Gastrocnemius medialis (tissue), 4 donors: ENCODE results near the gene TRNT1. TPM values are rescaled to one million over a fixed set of nuclear protein-coding genes. Genes with fewer than 3 reads are reported as not detected.

ENCODE experiments used
- ATAC-seq, 2 donors: fragments of 150-250 bp; one replicate each; pipeline ENCODE4 v1.9.1; 2016
- DNase-seq, 2 donors: peaks; one replicate each; pipeline ENCODE4 v3.0.0-alpha.2; 2019
- H3K27ac ChIP-seq, 4 donors: fragments of 200-600 bp; sonication (generic); 1 replicate in 1 of 4; 2 replicates in 3 of 4; pipeline ENCODE4 v1.5.1; 2016 to 2018; ENCODE audit warnings: mild to moderate bottlenecking in 2 of 4, moderate library complexity in 1 of 4
- H3K27me3 ChIP-seq, 3 donors: fragments of 200-600 bp; sonication (generic) in 2 of 3; 1 replicate in 1 of 3; 2 replicates in 2 of 3; pipeline versions ENCODE4 v1.5.1 to v1.6.0; 2016 to 2019; ENCODE audit warnings: mild to moderate bottlenecking in 1 of 3, moderate library complexity in 1 of 3
- H3K36me3 ChIP-seq, 2 donors: fragments of 200-600 bp; sonication (generic) in 1 of 2; one replicate each; pipeline ENCODE4 v1.5.1; 2017 to 2018
- H3K4me1 ChIP-seq, 2 donors: fragments of 200-600 bp; sonication (generic) in 1 of 2; one replicate each; pipeline ENCODE4 v1.5.1; 2016 to 2017; ENCODE audit warnings: mild to moderate bottlenecking in 2 of 2
- H3K4me3 ChIP-seq, 4 donors: fragments of 200-600 bp; sonication (generic) in 3 of 4; 1 replicate in 1 of 4; 2 replicates in 3 of 4; pipeline ENCODE4 v1.5.1; 2016 to 2019; ENCODE audit warnings: mild to moderate bottlenecking in 2 of 4
- H3K9me3 ChIP-seq, 3 donors: fragments of 200-600 bp; sonication (generic) in 2 of 3; 1 replicate in 1 of 3; 2 replicates in 2 of 3; pipeline ENCODE4 v1.5.1; 2016 to 2019
- POLR2A ChIP-seq, 2 donors: fragments of 450-650 bp; IDR thresholded peaks; one replicate each; pipeline ENCODE4 v1.6.1; 2017; ENCODE audit warnings: antibody characterized with exemption in 2 of 2, mild to moderate bottlenecking in 2 of 2, moderate library complexity in 2 of 2
- in situ Hi-C, 4 donors: fragments of 200-750 bp; cut with MboI; loops; one replicate each; pipeline versions ENCODE4 v1.15.0 to v1.8.0; 2017; ENCODE audit warnings: low sequenced_read_pairs in 4 of 4
- intact Hi-C: fragments of 100-400 bp; cut with DNase I; formaldehyde crosslinking; loops from one replicate; pipeline ENCODE4 v1.15.1; 2023; ENCODE audit warnings: low total_unique reads
- total RNA-seq, 4 donors: library from RNA; depleted of rRNA; stranded (reverse); fragments of >200 nt; gene quantifications; one replicate each; pipeline versions ENCODE4 v1.1.0 to v1.2.3, GENCODE V29; 2016
- TF ChIP-seq, protein P1 (sequence below), 5 experiments: fragments of 450-650 bp in 3 of 5; fragments of 200-600 bp in 2 of 5; sonication (generic) in 2 of 5; IDR thresholded peaks in 4 of 5; conservative IDR thresholded peaks in 1 of 5; 1 replicate in 4 of 5; 2 replicates in 1 of 5; pipeline ENCODE4 v1.5.1; 2016 to 2019; ENCODE audit warnings: antibody characterized with exemption in 5 of 5, mild to moderate bottlenecking in 3 of 5, moderate library complexity in 3 of 5

TRNT1 gene
- total RNA-seq, 4 donors from 2014 or later: 2.7 to 9.6 (median 7.3) TPM

DNA sequence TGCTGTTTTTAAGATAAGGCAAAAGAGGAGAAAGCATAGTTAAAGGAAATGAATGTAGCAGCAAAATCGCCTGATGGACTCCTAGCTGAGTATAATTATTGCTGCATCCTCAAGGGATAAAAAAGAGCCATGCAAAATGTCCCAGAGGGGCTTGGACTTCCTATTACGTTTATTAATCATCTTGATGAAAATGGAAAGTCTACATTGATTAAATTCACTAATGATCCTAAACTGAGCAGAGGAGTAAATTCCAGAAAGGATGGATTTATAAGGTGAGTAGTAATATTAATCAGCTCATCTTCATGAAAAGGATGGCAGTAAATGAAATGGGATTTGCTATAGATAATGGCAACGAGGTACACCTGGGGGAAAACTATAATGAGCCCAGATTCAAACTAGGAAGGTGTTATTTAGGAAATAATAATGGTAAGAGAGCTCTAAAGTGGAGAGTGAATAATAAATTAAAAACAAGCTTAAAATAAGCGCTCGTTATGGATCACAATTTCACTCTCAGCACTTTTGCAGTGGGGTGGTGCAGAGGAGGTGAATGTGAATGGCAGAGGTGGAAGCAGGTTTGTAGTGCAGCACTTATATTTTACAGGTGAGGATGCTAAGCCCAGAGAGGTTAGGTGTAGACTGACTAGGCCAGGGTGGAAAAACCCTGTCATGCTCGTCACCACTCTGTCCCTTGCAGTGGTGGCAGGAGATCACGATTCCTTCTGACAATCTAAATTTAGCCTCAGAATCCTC lies 38.8 kb upstream of the TRNT1 start:
- H3K27me3 ChIP-seq: no peaks in the 10 kb centered on the region
- H3K4me1 ChIP-seq: peaks cover 0 to 4% of the 10 kb centered on the region in 2 donors
- no peaks in the 10 kb centered on the region for H3K9me3 ChIP-seq
- no peak for DNase-seq
- H3K27ac ChIP-seq: no peak overlapping the region
- no peak overlapping the region for H3K4me3 ChIP-seq
- intact Hi-C loops (no loop called here), in situ Hi-C loops (no loop called here)
- no peak for ATAC-seq
- TF ChIP-seq POLR2A (IDR thresholded peaks at IDR 0.05): no peak
- TF ChIP-seq, protein P1, sequence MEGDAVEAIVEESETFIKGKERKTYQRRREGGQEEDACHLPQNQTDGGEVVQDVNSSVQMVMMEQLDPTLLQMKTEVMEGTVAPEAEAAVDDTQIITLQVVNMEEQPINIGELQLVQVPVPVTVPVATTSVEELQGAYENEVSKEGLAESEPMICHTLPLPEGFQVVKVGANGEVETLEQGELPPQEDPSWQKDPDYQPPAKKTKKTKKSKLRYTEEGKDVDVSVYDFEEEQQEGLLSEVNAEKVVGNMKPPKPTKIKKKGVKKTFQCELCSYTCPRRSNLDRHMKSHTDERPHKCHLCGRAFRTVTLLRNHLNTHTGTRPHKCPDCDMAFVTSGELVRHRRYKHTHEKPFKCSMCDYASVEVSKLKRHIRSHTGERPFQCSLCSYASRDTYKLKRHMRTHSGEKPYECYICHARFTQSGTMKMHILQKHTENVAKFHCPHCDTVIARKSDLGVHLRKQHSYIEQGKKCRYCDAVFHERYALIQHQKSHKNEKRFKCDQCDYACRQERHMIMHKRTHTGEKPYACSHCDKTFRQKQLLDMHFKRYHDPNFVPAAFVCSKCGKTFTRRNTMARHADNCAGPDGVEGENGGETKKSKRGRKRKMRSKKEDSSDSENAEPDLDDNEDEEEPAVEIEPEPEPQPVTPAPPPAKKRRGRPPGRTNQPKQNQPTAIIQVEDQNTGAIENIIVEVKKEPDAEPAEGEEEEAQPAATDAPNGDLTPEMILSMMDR (IDR thresholded peaks at IDR 0.05 in 4 of 5, conservative IDR thresholded peaks at IDR 0.05 in 1 of 5): no peak
- H3K36me3 ChIP-seq: no peaks in the 10 kb centered on the region

DNA sequence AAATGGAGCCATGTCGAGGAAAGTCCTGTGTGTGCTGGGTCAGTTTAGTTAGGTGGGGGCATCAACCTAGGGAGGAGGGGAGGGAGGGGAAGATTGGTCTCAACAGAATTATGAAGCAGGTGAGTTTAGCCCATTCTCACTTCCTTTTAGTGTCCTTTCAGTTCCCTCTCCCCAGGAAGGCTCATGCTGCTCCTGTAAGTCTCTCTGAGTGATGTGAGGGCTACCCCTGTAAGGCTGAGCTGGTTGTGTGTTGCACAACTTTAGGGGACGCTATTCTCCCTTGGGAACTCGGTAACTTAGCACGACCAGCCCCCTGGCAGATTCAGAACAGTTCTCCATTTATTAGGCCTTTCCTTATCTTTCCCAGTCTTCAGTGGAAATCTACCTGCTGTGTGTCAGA lies 37.7 kb upstream of the TRNT1 start:
- no peaks in the 10 kb centered on the region for H3K9me3 ChIP-seq
- intact Hi-C loops: no loop called here
- H3K27ac ChIP-seq: no peak overlapping the region
- no peak for TF ChIP-seq POLR2A (IDR thresholded peaks at IDR 0.05)
- TF ChIP-seq, protein P1 (IDR thresholded peaks at IDR 0.05 in 4 of 5, conservative IDR thresholded peaks at IDR 0.05 in 1 of 5): no peak
- in situ Hi-C loops: no loop called here
- H3K36me3 ChIP-seq: no peaks in the 10 kb centered on the region
- no peaks in the 10 kb centered on the region for H3K27me3 ChIP-seq
- no peak for ATAC-seq
- H3K4me3 ChIP-seq: no peak overlapping the region
- H3K4me1 ChIP-seq: peaks cover 0 to 4% of the 10 kb centered on the region in 2 donors
- no peak for DNase-seq

DNA sequence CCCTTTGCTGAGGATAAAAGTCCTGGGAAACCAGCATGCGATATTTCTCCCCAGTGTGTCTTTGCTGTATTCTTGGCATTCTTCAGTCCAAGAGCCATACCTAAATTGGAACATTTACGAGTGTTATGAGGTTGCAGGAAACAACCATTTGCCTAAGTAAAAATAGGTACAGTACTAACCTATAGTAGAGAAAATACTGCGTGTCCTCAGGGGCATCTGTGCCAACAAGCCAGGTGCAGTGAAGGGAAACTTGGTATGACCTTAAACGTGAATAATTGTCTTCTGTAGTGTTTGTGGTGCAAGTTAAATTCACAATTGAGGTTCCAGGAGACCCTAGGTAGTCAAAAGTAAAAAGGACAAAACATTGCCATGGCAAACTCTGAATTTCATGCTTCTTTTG lies 28.8 kb upstream of the TRNT1 start:
- in situ Hi-C loops: no loop called here
- intact Hi-C loops: no loop called here
- DNase-seq: no peak

DNA sequence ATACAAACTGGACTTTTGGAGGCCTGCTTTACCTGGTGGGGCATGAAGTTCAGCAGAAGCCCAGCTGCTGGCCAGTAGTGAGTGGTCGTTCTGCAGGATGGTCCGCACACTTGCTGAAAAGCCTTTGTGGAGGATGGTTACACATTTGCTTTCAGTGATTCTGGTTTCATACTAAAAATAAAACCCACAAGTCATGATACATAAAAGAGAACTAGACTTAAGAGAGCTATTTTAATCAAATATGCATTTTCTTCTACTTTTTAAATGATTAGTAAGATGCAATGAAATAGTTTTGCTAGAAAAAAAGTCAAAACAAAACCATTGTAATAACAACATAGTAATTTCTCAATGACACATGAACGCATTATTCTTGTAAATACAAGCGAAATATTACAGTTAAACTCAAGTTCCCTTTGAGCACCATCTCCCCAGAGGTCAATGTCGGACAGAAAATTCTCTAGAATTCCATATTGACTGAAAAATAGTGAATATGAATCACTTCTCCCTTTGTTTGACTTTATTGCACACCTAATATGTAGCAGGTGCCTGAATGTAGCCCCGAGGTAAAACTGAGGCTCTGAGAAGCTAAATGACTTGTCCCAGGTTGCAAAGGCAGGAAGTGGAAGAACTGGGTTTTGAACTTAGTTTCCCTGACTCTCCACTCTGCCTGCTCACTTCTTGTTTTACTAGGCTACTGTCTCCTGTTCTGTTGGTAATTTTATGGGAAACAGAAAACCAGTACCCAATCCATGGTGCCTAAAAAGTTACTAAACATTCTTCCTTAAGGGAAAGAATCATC lies 24.9 kb upstream of the TRNT1 start:
- H3K36me3 ChIP-seq: no peaks in the 10 kb centered on the region
- no peaks in the 10 kb centered on the region for H3K9me3 ChIP-seq
- in situ Hi-C loops (no loop called here), intact Hi-C loops (no loop called here)
- DNase-seq: no peak
- no peak overlapping the region for H3K4me3 ChIP-seq
- no peak overlapping the region for H3K27ac ChIP-seq
- TF ChIP-seq, protein P1 (IDR thresholded peaks at IDR 0.05 in 4 of 5, conservative IDR thresholded peaks at IDR 0.05 in 1 of 5): no peak
- TF ChIP-seq POLR2A (IDR thresholded peaks at IDR 0.05): no peak
- H3K4me1 ChIP-seq: no peaks in the 10 kb centered on the region
- no peak for ATAC-seq
- no peaks in the 10 kb centered on the region for H3K27me3 ChIP-seq

More for the DNA sequence above, 28.8 kb upstream of the TRNT1 start:
- Histone ChIP-seq H3K27me3 (no peaks in the 10 kb centered on the region), H3K4me3 (no peak overlapping the region), H3K36me3 (no peaks in the 10 kb centered on the region), H3K27ac (no peak overlapping the region), H3K9me3 (no peaks in the 10 kb centered on the region), H3K4me1 (no peaks in the 10 kb centered on the region)
- TF ChIP-seq, protein P1 (IDR thresholded peaks at IDR 0.05 in 4 of 5, conservative IDR thresholded peaks at IDR 0.05 in 1 of 5): no peak
- no peak for ATAC-seq
